ENCODE results near the gene SEPTIN12.

SEPTIN12 gene

GRCh38 chr16:4832698-4833343 is 44.7 kb upstream of the SEPTIN12 start:
- Histone ChIP-seq H2AFZ (ENCODE audit: low read length) (no peak overlapping the region), H3K4me1 (ENCODE audit: insufficient read depth, low read length, poor library complexity, severe bottlenecking) (no peaks in the 10 kb centered on the region), H3K9ac (ENCODE audit: low read depth, low read length, poor library complexity, severe bottlenecking) (no peak overlapping the region), H3K36me3 (ENCODE audit: insufficient read depth, low read length) (peaks cover 40% of the 10 kb centered on the region; the same call in 1 of the 2 replicates), H3F3A (ENCODE audit: low read depth) (no peaks in the 10 kb centered on the region), H3K4me2 (ENCODE audit: low read depth, low read length, poor library complexity, severe bottlenecking) (no peak overlapping the region), H3K9me3 (ENCODE audit: insufficient read depth, low read depth, low read length) (no peaks in the 10 kb centered on the region), H3K79me2 (ENCODE audit: insufficient read depth, low read length) (no peaks in the 10 kb centered on the region), H3K9me2 (replicated peaks; ENCODE audit: low read depth, low read length) (no peaks in the 10 kb centered on the region), H3K27me3 (ENCODE audit: insufficient read depth, low read length, poor library complexity, severe bottlenecking) (no peaks in the 10 kb centered on the region), H3K4me3 (ENCODE audit: low read length, poor library complexity, severe bottlenecking) (no peak overlapping the region), H4K20me1 (ENCODE audit: insufficient read depth, low read length, poor library complexity, severe bottlenecking) (no peaks in the 10 kb centered on the region)
- no peak for TF ChIP-seq EZH2phosphoT487 (IDR thresholded peaks at IDR 0.05; ENCODE audit: borderline replicate concordance)
- no peak for TF ChIP-seq CTCF (conservative IDR thresholded peaks at IDR 0.05; ENCODE audit: low read length)

- Histone ChIP-seq H3K79me2 (ENCODE audit: insufficient read depth, low read length) (no peaks in the 10 kb centered on the region), H3K36me3 (ENCODE audit: insufficient read depth, low read length) (peaks cover 47% of the 10 kb centered on the region; the same call in 1 of the 2 replicates), H3F3A (ENCODE audit: low read depth) (no peaks in the 10 kb centered on the region), H3K27me3 (ENCODE audit: insufficient read depth, low read length, poor library complexity, severe bottlenecking) (no peaks in the 10 kb centered on the region), H4K20me1 (ENCODE audit: insufficient read depth, low read length, poor library complexity, severe bottlenecking) (no peaks in the 10 kb centered on the region), H3K4me1 (ENCODE audit: insufficient read depth, low read length, poor library complexity, severe bottlenecking) (no peaks in the 10 kb centered on the region), H3K9me3 (ENCODE audit: insufficient read depth, low read depth, low read length) (no peaks in the 10 kb centered on the region), H3K4me2 (ENCODE audit: low read depth, low read length, poor library complexity, severe bottlenecking) (no peak overlapping the region), H2AFZ (ENCODE audit: low read length) (no peak overlapping the region), H3K9ac (ENCODE audit: low read depth, low read length, poor library complexity, severe bottlenecking) (no peak overlapping the region), H3K9me2 (replicated peaks; ENCODE audit: low read depth, low read length) (no peaks in the 10 kb centered on the region), H3K4me3 (ENCODE audit: low read length, poor library complexity, severe bottlenecking) (no peak overlapping the region)
- TF ChIP-seq CTCF (conservative IDR thresholded peaks at IDR 0.05; ENCODE audit: low read length) (no peak), EZH2phosphoT487 (IDR thresholded peaks at IDR 0.05; ENCODE audit: borderline replicate concordance) (no peak)
Observed at GRCh38 chr16:4831616-4832015, 43.5 kb upstream of the SEPTIN12 start.

- Histone ChIP-seq H3F3A (ENCODE audit: low read depth) (no peaks in the 10 kb centered on the region), H3K9me3 (ENCODE audit: insufficient read depth, low read depth, low read length) (no peaks in the 10 kb centered on the region), H3K4me2 (ENCODE audit: low read depth, low read length, poor library complexity, severe bottlenecking) (no peak overlapping the region), H3K9me2 (replicated peaks; ENCODE audit: low read depth, low read length) (no peaks in the 10 kb centered on the region), H3K79me2 (ENCODE audit: insufficient read depth, low read length) (no peaks in the 10 kb centered on the region), H3K4me1 (ENCODE audit: insufficient read depth, low read length, poor library complexity, severe bottlenecking) (no peaks in the 10 kb centered on the region), H3K36me3 (ENCODE audit: insufficient read depth, low read length) (peaks cover 49% of the 10 kb centered on the region; the same call in 1 of the 2 replicates), H3K27me3 (ENCODE audit: insufficient read depth, low read length, poor library complexity, severe bottlenecking) (no peaks in the 10 kb centered on the region), H2AFZ (ENCODE audit: low read length) (no peak overlapping the region), H4K20me1 (ENCODE audit: insufficient read depth, low read length, poor library complexity, severe bottlenecking) (no peaks in the 10 kb centered on the region), H3K4me3 (ENCODE audit: low read length, poor library complexity, severe bottlenecking) (no peak overlapping the region), H3K9ac (ENCODE audit: low read depth, low read length, poor library complexity, severe bottlenecking) (no peak overlapping the region)
- TF ChIP-seq EZH2phosphoT487 (IDR thresholded peaks at IDR 0.05; ENCODE audit: borderline replicate concordance) = no peak
- no peak for TF ChIP-seq CTCF (conservative IDR thresholded peaks at IDR 0.05; ENCODE audit: low read length)
Observed at GRCh38 chr16:4830408-4830807, 42.3 kb upstream of the SEPTIN12 start.
